AG04450 (cell line): ENCODE data around the gene DNAJC22. TPM values are rescaled to one million over a fixed set of nuclear protein-coding genes. Genes with fewer than 3 reads are reported as not detected.
"Not testable (repeated sequence)": the region's sequence is repeated elsewhere in the genome, so short reads cannot be mapped to it uniquely, and the experiment has no call there.

ENCODE experiments used
- CTCF ChIA-PET: fragments of 300-600, 350-600 bp; formaldehyde crosslinking; extraction: SDS; loops from one replicate; lab custom pipeline; 2022; ENCODE audit warnings: antibody characterized with exemption, inconsistent platforms; lab: Charles Lee
- POLR2A ChIA-PET: fragments of 350-600 bp; formaldehyde crosslinking; extraction: SDS; loops from one replicate; lab custom pipeline; 2021; ENCODE audit warnings: antibody characterized with exemption, inconsistent platforms; lab: Yijun Ruan, JAX
- DNase-seq: peaks from one replicate; pipeline ENCODE4 v3.0.0-alpha.2; 2011; ENCODE audit warnings: low read depth, low spot score
- H3K27ac ChIP-seq: one replicate; pipeline ENCODE4 v1.5.1; 2012; ENCODE audit warnings: low read depth, low read length, control low read depth
- H3K27me3 ChIP-seq: one replicate; pipeline ENCODE4 v1.6.0; 2012; ENCODE audit warnings: low read length; ENCODE audit not compliant: control insufficient read depth, insufficient read depth
- H3K4me3 ChIP-seq: 2 replicates; pipeline ENCODE4 v1.5.1; 2011; ENCODE audit warnings: mild to moderate bottlenecking, low read depth, low read length, control low read depth
- H3K9me3 ChIP-seq: 2 replicates; pipeline ENCODE4 v1.5.1; 2012; ENCODE audit warnings: low read length; ENCODE audit not compliant: control insufficient read depth, insufficient read depth
- CTCF ChIP-seq: IDR thresholded peaks from 2 replicates; pipeline ENCODE4 v1.5.1; 2011; ENCODE audit warnings: low read depth, low read length, control low read depth, inconsistent platforms
- polyA plus RNA-seq: library from polyadenylated mRNA; depleted of rRNA; stranded (reverse); fragments of >200 nt; gene quantifications from 2 replicates; pipeline ENCODE4 v1.2.3, GENCODE V29; 2011

Gene DNAJC22
- polyA plus RNA-seq, 1 experiment, result 12.2 TPM

- H3K27me3 ChIP-seq, result peaks cover 32% of the 10 kb centered on the region
- TF ChIP-seq CTCF, result peak; percentile 92
- H3K4me3 ChIP-seq, result no peak overlapping the region
- ChIA-PET POLR2A (interaction anchor here (1.3 to 2.2 kb wide), 3 partner anchors 9 to 16 kb away, joined by 7 to 10 read pairs (median 7); partner anchors contain the start of genes DNAJC22 and TROAP), CTCF (interaction anchor here (0.5 to 4.9 kb wide), 31 partner anchors 9 to 305 kb away, joined by 3 to 85 read pairs (median 5); partner anchors contain the start of genes DNAJC22, FAM186B, MCRS1 and PRPF40B)
- peaks cover 4% of the 10 kb centered on the region; the same call in 1 of the 2 replicates for H3K9me3 ChIP-seq
- H3K27ac ChIP-seq, result no peak overlapping the region
- DNase-seq, result peak; percentile 44
These were observed 15.1 kb upstream of the DNAJC22 start for GRCh38 chr12:49331380-49332222.

GRCh38 chr12:49332441-49332861, 14.2 kb upstream of the DNAJC22 start:
- Histone ChIP-seq H3K27ac (no peak overlapping the region), H3K27me3 (peaks cover 37% of the 10 kb centered on the region), H3K9me3 (peaks cover 5% of the 10 kb centered on the region; the same call in 1 of the 2 replicates), H3K4me3 (no peak overlapping the region)
- TF ChIP-seq CTCF, result no peak
- no peak for DNase-seq
- CTCF ChIA-PET, result interaction anchor here (0.5 to 4.9 kb wide), 22 partner anchors 10 to 796 kb away, joined by 3 to 85 read pairs (median 9); partner anchors contain the start of genes DNAJC22, MCRS1, PRPF40B and SPATS2
- POLR2A ChIA-PET, result interaction anchor here (1.3 to 2.2 kb wide), 3 partner anchors 10 to 15 kb away, joined by 7 to 10 read pairs (median 7); partner anchors contain the start of genes DNAJC22 and TROAP

- TF ChIP-seq CTCF, result no peak
- ChIA-PET CTCF (interaction anchor here (1.7 to 4.9 kb wide), 7 partner anchors 9 to 248 kb away, joined by 11 to 85 read pairs (median 52); partner anchors contain the start of gene DNAJC22), POLR2A (interaction anchor here (2.2 kb wide), 1 partner anchor 9 kb away, joined by 7 read pairs; no protein-coding TSS in a partner anchor)
- Histone ChIP-seq H3K27ac (no peak overlapping the region), H3K4me3 (no peak overlapping the region), H3K27me3 (peaks cover 40% of the 10 kb centered on the region), H3K9me3 (peaks cover 5% of the 10 kb centered on the region; the same call in 1 of the 2 replicates)
- no peak for DNase-seq
These were observed 13.8 kb upstream of the DNAJC22 start for GRCh38 chr12:49332891-49333371.

- POLR2A ChIA-PET, H3K9me3 ChIP-seq, H3K27ac ChIP-seq, DNase-seq, H3K4me3 ChIP-seq: not testable (repeated sequence)
- CTCF ChIA-PET, result interaction anchor here (0.6 to 4.9 kb wide), 7 partner anchors 8 to 315 kb away, joined by 3 to 85 read pairs (median 52); partner anchors contain the start of genes DNAJC22 and PRKAG1
- peaks cover 47% of the 10 kb centered on the region for H3K27me3 ChIP-seq
These were observed 12.9 kb upstream of the DNAJC22 start for GRCh38 chr12:49333778-49334177.

GRCh38 chr12:49334226-49334625, 12.5 kb upstream of the DNAJC22 start:
- no peak for DNase-seq
- TF ChIP-seq CTCF, result no peak
- H3K9me3 ChIP-seq, result peaks cover 5% of the 10 kb centered on the region; the same call in 1 of the 2 replicates
- no peak overlapping the region for H3K27ac ChIP-seq
- CTCF ChIA-PET, result interaction anchor here (0.6 to 4.9 kb wide), 7 partner anchors 8 to 246 kb away, joined by 3 to 85 read pairs (median 47); partner anchors contain the start of gene DNAJC22
- H3K27me3 ChIP-seq, result peaks cover 49% of the 10 kb centered on the region
- H3K4me3 ChIP-seq, result no peak overlapping the region
- POLR2A ChIA-PET, result no interaction called here
